Caco-2 (cell line): ENCODE results near the gene ASB15. TPM values are rescaled to one million over a fixed set of nuclear protein-coding genes. Genes with fewer than 3 reads are reported as not detected.

Experiments used
- BruUV-seq: library from RNA; stranded (reverse); fragments of 400-500 nt; replicated peaks from 2 replicates; lab custom pipeline; 2021; lab: Mats Ljungman, UMichigan
- CTCF ChIA-PET: fragments of 300-600 bp; sonication (Branson Sonifier 250); formaldehyde crosslinking; loops from one replicate; lab custom pipeline; 2022; ENCODE audit warnings: antibody characterized with exemption; lab: Charles Lee
- POLR2A ChIA-PET: fragments of 300-600 bp; sonication (Branson Sonifier 250); formaldehyde crosslinking; loops from one replicate; lab custom pipeline; 2022; ENCODE audit warnings: antibody characterized with exemption; lab: Charles Lee
- DNase-seq, 2 experiments: peaks; one replicate each; pipeline versions ENCODE4 v3.0.0 to v3.0.0-alpha.2; 2020 to 2022
- H3K27me3 ChIP-seq: replicated peaks from 2 replicates; pipeline ENCODE4 v1.6.0; 2011; ENCODE audit warnings: low read length; ENCODE audit not compliant: control insufficient read depth, insufficient read depth
- H3K36me3 ChIP-seq: 2 replicates; pipeline ENCODE4 v1.5.1; 2011; ENCODE audit warnings: low read length; ENCODE audit not compliant: control insufficient read depth, insufficient read depth
- H3K4me1 ChIP-seq: fragments of 250-450 bp; sonication (Bioruptor Pico); 2 replicates; pipeline ENCODE4 v1.5.1; 2020; ENCODE audit warnings: mild to moderate bottlenecking
- H3K4me3 ChIP-seq: 2 replicates; pipeline ENCODE4 v1.5.1; 2011; ENCODE audit warnings: low read depth, mild to moderate bottlenecking, control low read depth, low read length
- H3K9me3 ChIP-seq: fragments of 250-450 bp; sonication (Bioruptor Pico); 2 replicates; pipeline ENCODE4 v1.5.1; 2020; ENCODE audit warnings: mild to moderate bottlenecking, moderate library complexity
- H3K27ac Mint-ChIP-seq: one replicate; pipeline ENCODE4 v1.8.0; 2022; ENCODE audit warnings: mixed read lengths; ENCODE audit not compliant: unreplicated experiment
- H3K27me3 Mint-ChIP-seq: one replicate; pipeline ENCODE4 v1.8.0; 2022; ENCODE audit warnings: mixed read lengths; ENCODE audit not compliant: insufficient read depth, unreplicated experiment
- H3K36me3 Mint-ChIP-seq: one replicate; pipeline ENCODE4 v1.8.0; 2022; ENCODE audit warnings: mild to moderate bottlenecking, mixed read lengths; ENCODE audit not compliant: insufficient read depth, unreplicated experiment
- H3K4me1 Mint-ChIP-seq: one replicate; pipeline ENCODE4 v1.8.0; 2022; ENCODE audit warnings: low read depth, mixed read lengths; ENCODE audit not compliant: unreplicated experiment
- H3K4me3 Mint-ChIP-seq: one replicate; pipeline ENCODE4 v1.8.0; 2022; ENCODE audit warnings: mild to moderate bottlenecking, moderate library complexity, mixed read lengths; ENCODE audit not compliant: unreplicated experiment
- H3K9me3 Mint-ChIP-seq: one replicate; pipeline ENCODE4 v1.8.0; 2022; ENCODE audit warnings: mixed read lengths; ENCODE audit not compliant: unreplicated experiment
- CTCF ChIP-seq, 2 experiments: fragments of 200-600 bp in 1 of 2; IDR thresholded peaks; 1 replicate in 1 of 2; 2 replicates in 1 of 2; pipeline versions ENCODE4 v1.5.1 to v1.8.0; 2011 to 2022; ENCODE audit warnings: antibody characterized with exemption in 1 of 2, control low read depth in 1 of 2, inconsistent platforms in 1 of 2, low read depth in 1 of 2, low read length in 1 of 2, mild to moderate bottlenecking in 1 of 2, moderate library complexity in 1 of 2; ENCODE audit not compliant: insufficient read depth in 1 of 2, severe bottlenecking in 1 of 2, unreplicated experiment in 1 of 2
- intact Hi-C: fragments of 100-400 bp; cut with micrococcal nuclease; formaldehyde crosslinking; loops from one replicate; pipeline ENCODE4 v1.10.0; 2022; ENCODE audit not compliant: unreplicated experiment
- total RNA-seq: library from RNA; stranded (reverse); gene quantifications from 2 replicates; pipeline ENCODE4 v1.2.3, GENCODE V29; 2022

The ASB15 gene
- total RNA-seq, 1 experiment from 2014 or later, result not detected

GRCh38 chr7:123677061-123677715 lies 75.6 kb downstream of the ASB15 start:
- no peak for TF ChIP-seq CTCF (IDR thresholded peaks at IDR 0.05; ENCODE audit: insufficient read depth in 1 of 2, low read depth in 1 of 2, low read length in 1 of 2, severe bottlenecking in 1 of 2, unreplicated experiment in 1 of 2)

DNA sequence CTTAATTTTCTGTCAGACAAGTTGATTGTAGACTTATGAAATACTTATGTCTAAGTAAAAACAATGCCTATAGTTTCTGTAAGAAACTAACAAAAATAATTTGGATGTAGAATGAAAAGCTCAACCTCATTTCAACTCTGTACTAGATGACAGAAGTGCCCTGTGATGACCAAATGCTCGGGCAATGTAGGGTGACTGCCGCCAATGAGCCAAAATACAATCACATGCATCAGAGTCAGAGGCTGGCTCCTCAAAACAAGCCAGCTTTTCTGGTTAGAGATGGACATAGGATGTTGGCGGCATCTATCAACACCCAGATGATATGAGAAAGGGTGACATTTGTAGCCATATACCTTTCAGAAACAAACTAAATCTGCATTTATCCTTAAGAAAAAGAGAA lies 78.0 kb downstream of the ASB15 start:
- H3K4me1 ChIP-seq, result peaks cover 19% of the 10 kb centered on the region
- no TSS peak for BruUV-seq
- POLR2A ChIA-PET, result no interaction called here
- no peaks in the 10 kb centered on the region for H3K9me3 ChIP-seq
- no peak for DNase-seq
- H3K36me3 ChIP-seq, result peaks cover 2% of the 10 kb centered on the region
- H3K27ac Mint-ChIP-seq, result no peak overlapping the region
- no peak overlapping the region for H3K4me3 Mint-ChIP-seq
- CTCF ChIA-PET, result no interaction called here
- H3K27me3 Mint-ChIP-seq, result no peaks in the 10 kb centered on the region
- no peak overlapping the region for H3K4me3 ChIP-seq
- peaks cover 23% of the 10 kb centered on the region for H3K36me3 Mint-ChIP-seq
- no peaks in the 10 kb centered on the region for H3K4me1 Mint-ChIP-seq
- H3K27me3 ChIP-seq, result no peaks in the 10 kb centered on the region
- intact Hi-C loops, result loop anchor here (5.0 kb wide), 1 partner anchor 238 kb away; no protein-coding TSS in a partner anchor
- TF ChIP-seq CTCF (IDR thresholded peaks at IDR 0.05; ENCODE audit: insufficient read depth in 1 of 2, low read depth in 1 of 2, low read length in 1 of 2, severe bottlenecking in 1 of 2, unreplicated experiment in 1 of 2), result no peak
- H3K9me3 Mint-ChIP-seq, result no peaks in the 10 kb centered on the region

More at GRCh38 chr7:123677061-123677715, 75.6 kb downstream of the ASB15 start:
- H3K4me3 Mint-ChIP-seq, result no peak overlapping the region
- intact Hi-C loops, result no loop called here
- Histone ChIP-seq H3K4me1 (peaks cover 15% of the 10 kb centered on the region), H3K27me3 (no peaks in the 10 kb centered on the region), H3K9me3 (no peaks in the 10 kb centered on the region), H3K4me3 (no peak overlapping the region), H3K36me3 (peaks cover 2% of the 10 kb centered on the region)
- no peaks in the 10 kb centered on the region for H3K27me3 Mint-ChIP-seq
- ChIA-PET POLR2A (no interaction called here), CTCF (no interaction called here)
- H3K36me3 Mint-ChIP-seq, result peaks cover 23% of the 10 kb centered on the region
- no TSS peak for BruUV-seq
- H3K9me3 Mint-ChIP-seq, result no peaks in the 10 kb centered on the region
- DNase-seq, result no peak
- H3K4me1 Mint-ChIP-seq, result no peaks in the 10 kb centered on the region
- H3K27ac Mint-ChIP-seq, result no peak overlapping the region

- Mint-ChIP-seq H3K27ac (no peak overlapping the region), H3K9me3 (no peaks in the 10 kb centered on the region), H3K4me1 (no peaks in the 10 kb centered on the region), H3K36me3 (peaks cover 30% of the 10 kb centered on the region), H3K27me3 (no peaks in the 10 kb centered on the region), H3K4me3 (no peak overlapping the region)
- H3K4me3 ChIP-seq, result no peak overlapping the region
- H3K27me3 ChIP-seq, result no peaks in the 10 kb centered on the region
- no TSS peak for BruUV-seq
- intact Hi-C loops, result loop anchor here (5.0 kb wide), 1 partner anchor 237 kb away; no protein-coding TSS in a partner anchor
- peaks cover 2% of the 10 kb centered on the region for H3K36me3 ChIP-seq
- ChIA-PET CTCF (no interaction called here), POLR2A (no interaction called here)
- H3K9me3 ChIP-seq, result no peaks in the 10 kb centered on the region
- no peak for DNase-seq
- TF ChIP-seq CTCF (IDR thresholded peaks at IDR 0.05; ENCODE audit: insufficient read depth in 1 of 2, low read depth in 1 of 2, low read length in 1 of 2, severe bottlenecking in 1 of 2, unreplicated experiment in 1 of 2), result no peak
- H3K4me1 ChIP-seq, result peaks cover 19% of the 10 kb centered on the region
Measured at GRCh38 chr7:123680580-123680979, 79.0 kb downstream of the ASB15 start.
